ENCODE results near the gene CD86.

DNA sequence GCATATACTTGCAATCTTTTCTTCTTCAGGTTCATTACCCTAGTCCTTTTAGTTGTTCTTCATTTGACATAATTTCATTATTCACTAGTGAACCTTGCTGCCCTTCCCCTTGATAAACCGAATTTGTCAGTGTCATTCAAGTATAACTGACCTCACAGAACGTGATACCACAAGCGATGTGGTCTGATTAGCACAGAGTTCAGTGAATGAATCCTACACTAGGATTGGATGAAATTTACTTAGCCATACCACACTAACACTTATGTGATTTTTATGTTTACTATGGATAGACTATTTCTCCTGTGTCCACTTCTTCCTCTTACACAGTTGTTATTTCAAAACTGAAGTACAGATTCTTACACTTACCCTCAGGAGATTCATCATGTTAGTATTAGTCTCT lies 27.2 kb downstream of the CD86 start:
- TF ChIP-seq, protein P1, sequence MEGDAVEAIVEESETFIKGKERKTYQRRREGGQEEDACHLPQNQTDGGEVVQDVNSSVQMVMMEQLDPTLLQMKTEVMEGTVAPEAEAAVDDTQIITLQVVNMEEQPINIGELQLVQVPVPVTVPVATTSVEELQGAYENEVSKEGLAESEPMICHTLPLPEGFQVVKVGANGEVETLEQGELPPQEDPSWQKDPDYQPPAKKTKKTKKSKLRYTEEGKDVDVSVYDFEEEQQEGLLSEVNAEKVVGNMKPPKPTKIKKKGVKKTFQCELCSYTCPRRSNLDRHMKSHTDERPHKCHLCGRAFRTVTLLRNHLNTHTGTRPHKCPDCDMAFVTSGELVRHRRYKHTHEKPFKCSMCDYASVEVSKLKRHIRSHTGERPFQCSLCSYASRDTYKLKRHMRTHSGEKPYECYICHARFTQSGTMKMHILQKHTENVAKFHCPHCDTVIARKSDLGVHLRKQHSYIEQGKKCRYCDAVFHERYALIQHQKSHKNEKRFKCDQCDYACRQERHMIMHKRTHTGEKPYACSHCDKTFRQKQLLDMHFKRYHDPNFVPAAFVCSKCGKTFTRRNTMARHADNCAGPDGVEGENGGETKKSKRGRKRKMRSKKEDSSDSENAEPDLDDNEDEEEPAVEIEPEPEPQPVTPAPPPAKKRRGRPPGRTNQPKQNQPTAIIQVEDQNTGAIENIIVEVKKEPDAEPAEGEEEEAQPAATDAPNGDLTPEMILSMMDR (IDR thresholded peaks at IDR 0.05) = no peak
- no peak for TF ChIP-seq POLR2A (IDR thresholded peaks at IDR 0.05)

Data from right lobe of liver (tissue), 4 donors.